Prostate gland (tissue), 2 donors: Measurements from ENCODE around the gene CARD19. TPM values are rescaled to one million over a fixed set of nuclear protein-coding genes. Genes with fewer than 3 reads are reported as not detected.

ENCODE experiments used
- DNase-seq: peaks from one replicate; pipeline ENCODE4 v3.0.0-alpha.2; 2019; ENCODE audit warnings: low spot score
- H3K27ac ChIP-seq, 2 donors: fragments of 200-600 bp; sonication (generic); 2 replicates each; pipeline ENCODE4 v1.5.1; 2017 to 2019
- H3K27me3 ChIP-seq: fragments of 200-600 bp; sonication (generic); replicated peaks from 2 replicates; pipeline ENCODE4 v1.5.1; 2019; ENCODE audit not compliant: insufficient read depth
- H3K36me3 ChIP-seq, 2 donors: fragments of 200-600 bp; sonication (generic); 1 replicate in 1 of 2; 2 replicates in 1 of 2; pipeline versions ENCODE4 v1.5.1 to v1.8.1; 2017 to 2019
- H3K4me1 ChIP-seq: fragments of 200-600 bp; sonication (generic); replicated peaks from 2 replicates; pipeline ENCODE4 v1.5.1; 2019
- H3K4me3 ChIP-seq, 2 donors: fragments of 200-600 bp; sonication (generic); 2 replicates each; pipeline ENCODE4 v1.5.1; 2017 to 2019
- H3K9me3 ChIP-seq: fragments of 200-600 bp; sonication (generic); 2 replicates; pipeline ENCODE4 v1.5.1; 2017
- POLR2A ChIP-seq: fragments of 450-650 bp; IDR thresholded peaks from one replicate; pipeline ENCODE4 v1.6.1; 2016; ENCODE audit warnings: antibody characterized with exemption, mild to moderate bottlenecking
- POLR2AphosphoS5 ChIP-seq: sonication (generic); formaldehyde crosslinking; IDR thresholded peaks from one replicate; pipeline ENCODE4 v1.6.1; 2017; ENCODE audit warnings: antibody characterized with exemption
- WGBS: methylation state at CpG from one replicate; pipeline ENCODE4 v1.1.5; 2018; 5-methylcytosine and 5-hydroxymethylcytosine counted together
- intact Hi-C: fragments of 100-400 bp; cut with DNase I; formaldehyde crosslinking; loops from one replicate; pipeline ENCODE4 v1.14.2; 2022
- total RNA-seq, 2 donors: library from RNA; depleted of rRNA; stranded (reverse); fragments of >200 nt; gene quantifications; one replicate each; pipeline ENCODE4 v1.1.0, GENCODE V29; 2016
- TF ChIP-seq, protein P1 (sequence below), 4 experiments: fragments of 200-600 bp in 2 of 4; fragments of 450-650 bp in 2 of 4; sonication (generic) in 2 of 4; IDR thresholded peaks; 1 replicate in 3 of 4; 2 replicates in 1 of 4; pipeline ENCODE4 v1.5.1; 2016 to 2019; ENCODE audit warnings: antibody characterized with exemption in 4 of 4, mild to moderate bottlenecking in 2 of 4, moderate library complexity in 2 of 4

Gene CARD19
- total RNA-seq, 2 donors from 2014 or later: 41.9 to 111 TPM

- 73% methylated on average over 18 of the region's 18 CpGs for WGBS
- H3K4me3 ChIP-seq: no peak overlapping the region
- H3K27ac ChIP-seq: no peak overlapping the region
- H3K4me1 ChIP-seq: no peaks in the 10 kb centered on the region
- H3K9me3 ChIP-seq: no peaks in the 10 kb centered on the region
- H3K36me3 ChIP-seq: no peaks in the 10 kb centered on the region
- H3K27me3 ChIP-seq: no peaks in the 10 kb centered on the region
- no peak for DNase-seq
- TF ChIP-seq POLR2AphosphoS5 (no peak), POLR2A (no peak)
- TF ChIP-seq, protein P1, sequence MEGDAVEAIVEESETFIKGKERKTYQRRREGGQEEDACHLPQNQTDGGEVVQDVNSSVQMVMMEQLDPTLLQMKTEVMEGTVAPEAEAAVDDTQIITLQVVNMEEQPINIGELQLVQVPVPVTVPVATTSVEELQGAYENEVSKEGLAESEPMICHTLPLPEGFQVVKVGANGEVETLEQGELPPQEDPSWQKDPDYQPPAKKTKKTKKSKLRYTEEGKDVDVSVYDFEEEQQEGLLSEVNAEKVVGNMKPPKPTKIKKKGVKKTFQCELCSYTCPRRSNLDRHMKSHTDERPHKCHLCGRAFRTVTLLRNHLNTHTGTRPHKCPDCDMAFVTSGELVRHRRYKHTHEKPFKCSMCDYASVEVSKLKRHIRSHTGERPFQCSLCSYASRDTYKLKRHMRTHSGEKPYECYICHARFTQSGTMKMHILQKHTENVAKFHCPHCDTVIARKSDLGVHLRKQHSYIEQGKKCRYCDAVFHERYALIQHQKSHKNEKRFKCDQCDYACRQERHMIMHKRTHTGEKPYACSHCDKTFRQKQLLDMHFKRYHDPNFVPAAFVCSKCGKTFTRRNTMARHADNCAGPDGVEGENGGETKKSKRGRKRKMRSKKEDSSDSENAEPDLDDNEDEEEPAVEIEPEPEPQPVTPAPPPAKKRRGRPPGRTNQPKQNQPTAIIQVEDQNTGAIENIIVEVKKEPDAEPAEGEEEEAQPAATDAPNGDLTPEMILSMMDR (IDR thresholded peaks at IDR 0.05): no peak
- intact Hi-C loops: no loop called here
Measured at GRCh38 chr9:93082841-93083411, 13.1 kb upstream of the CARD19 start.

DNA sequence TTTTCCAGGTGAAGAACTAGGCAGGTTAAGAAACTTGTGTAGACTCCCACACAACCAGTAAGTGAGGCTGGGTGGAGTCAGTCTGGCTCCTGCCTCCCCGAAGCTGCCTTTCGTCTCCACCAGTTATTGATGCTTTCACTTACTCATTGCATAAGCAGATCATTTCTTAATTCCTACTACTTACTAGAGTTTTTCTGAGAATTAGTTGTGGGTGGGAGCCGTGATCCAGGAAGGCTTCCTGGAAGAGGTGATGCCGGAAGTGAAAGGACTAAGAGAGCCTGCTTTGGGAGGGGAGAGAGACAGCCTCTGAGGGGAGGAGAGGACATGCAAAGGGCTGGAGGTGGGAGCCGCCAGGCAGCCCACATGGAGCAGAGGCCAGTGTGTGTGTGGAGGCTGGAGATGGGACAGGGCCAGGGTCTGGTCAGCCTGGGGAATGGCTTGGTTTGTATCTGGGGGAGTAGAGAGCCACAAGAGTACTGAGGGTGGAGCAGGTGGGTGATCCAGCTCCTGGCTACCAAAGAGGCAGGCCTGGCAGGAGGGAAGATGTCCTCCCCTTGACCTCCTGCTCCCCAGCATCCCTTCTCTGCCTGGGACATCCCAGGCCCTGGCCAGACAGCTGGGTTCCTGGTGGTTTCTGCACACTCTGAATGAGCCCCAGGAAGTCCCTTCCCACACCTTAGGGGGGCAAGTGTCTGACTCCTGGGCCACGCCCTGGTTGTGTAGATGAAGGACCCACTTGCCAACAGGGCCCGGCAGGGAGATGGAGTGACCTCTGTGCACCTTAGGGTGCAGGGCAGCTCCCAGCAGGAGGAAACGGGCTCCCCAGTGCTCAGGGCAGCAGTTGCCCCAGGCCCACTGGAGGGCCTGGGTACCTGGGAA is 12.2 kb upstream of the CARD19 start:
- H3K27me3 ChIP-seq: no peaks in the 10 kb centered on the region
- no peaks in the 10 kb centered on the region for H3K4me1 ChIP-seq
- H3K4me3 ChIP-seq: no peak overlapping the region
- intact Hi-C loops: no loop called here
- H3K9me3 ChIP-seq: no peaks in the 10 kb centered on the region
- TF ChIP-seq, protein P1 (IDR thresholded peaks at IDR 0.05): no peak
- TF ChIP-seq POLR2A (no peak), POLR2AphosphoS5 (no peak)
- 90% methylated on average over 8 of the region's 8 CpGs for whole genome bisulfite sequencing
- DNase-seq: no peak
- H3K36me3 ChIP-seq: no peaks in the 10 kb centered on the region
- H3K27ac ChIP-seq: no peak overlapping the region

DNA sequence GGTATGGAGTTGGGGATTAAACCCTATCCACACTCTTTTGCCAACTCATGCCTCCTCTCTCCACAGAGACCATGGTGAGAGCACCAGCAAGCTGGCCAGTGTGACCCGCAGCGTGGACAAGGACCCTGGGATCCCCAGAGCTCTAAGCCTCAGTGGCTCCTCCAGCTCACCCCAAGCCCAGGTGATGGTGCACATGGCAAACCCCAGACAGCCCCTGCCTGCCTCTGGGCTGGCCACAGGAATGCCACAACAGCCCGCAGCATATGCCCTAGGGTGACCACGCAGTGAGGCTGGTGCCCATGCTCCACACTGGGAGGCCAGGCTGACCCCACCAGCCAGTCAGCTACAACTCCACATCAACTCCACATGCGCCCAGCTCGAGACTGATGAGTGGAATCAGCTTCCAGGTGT is 11.5 kb upstream of the CARD19 start:
- no peak for DNase-seq
- no peak overlapping the region for H3K4me3 ChIP-seq

GRCh38 chr9:93085676-93086075 is 10.3 kb upstream of the CARD19 start:
- Histone ChIP-seq H3K4me1 (no peaks in the 10 kb centered on the region), H3K9me3 (no peaks in the 10 kb centered on the region), H3K4me3 (no peak overlapping the region), H3K27me3 (no peaks in the 10 kb centered on the region), H3K36me3 (no peaks in the 10 kb centered on the region), H3K27ac (no peak overlapping the region)
- TF ChIP-seq POLR2A: no peak
- no peak for TF ChIP-seq POLR2AphosphoS5
- TF ChIP-seq, protein P1 (IDR thresholded peaks at IDR 0.05): no peak
- 98% methylated on average over 4 of the region's 4 CpGs for WGBS
- intact Hi-C loops: no loop called here
- no peak for DNase-seq

More for the DNA sequence above, 11.5 kb upstream of the CARD19 start:
- Histone ChIP-seq H3K27ac (no peak overlapping the region), H3K4me1 (no peaks in the 10 kb centered on the region), H3K9me3 (no peaks in the 10 kb centered on the region), H3K27me3 (no peaks in the 10 kb centered on the region), H3K36me3 (no peaks in the 10 kb centered on the region)
- TF ChIP-seq, protein P1 (IDR thresholded peaks at IDR 0.05): no peak
- intact Hi-C loops: no loop called here
- 95% methylated on average over 6 of the region's 6 CpGs for WGBS
